GM19395 (cell line): ENCODE data around the gene CYP4F11.
"Not testable (repeated sequence)": the region's sequence is repeated elsewhere in the genome, so short reads cannot be mapped to it uniquely, and the experiment has no call there.

Experiments
- ATAC-seq: cut with Tn5 transposase; IDR thresholded peaks from one replicate; pipeline ENCODE4 v1.9.1; 2021; ENCODE audit warnings: mild to moderate bottlenecking, moderate library complexity; ENCODE audit not compliant: unreplicated experiment

The CYP4F11 gene, protein sequence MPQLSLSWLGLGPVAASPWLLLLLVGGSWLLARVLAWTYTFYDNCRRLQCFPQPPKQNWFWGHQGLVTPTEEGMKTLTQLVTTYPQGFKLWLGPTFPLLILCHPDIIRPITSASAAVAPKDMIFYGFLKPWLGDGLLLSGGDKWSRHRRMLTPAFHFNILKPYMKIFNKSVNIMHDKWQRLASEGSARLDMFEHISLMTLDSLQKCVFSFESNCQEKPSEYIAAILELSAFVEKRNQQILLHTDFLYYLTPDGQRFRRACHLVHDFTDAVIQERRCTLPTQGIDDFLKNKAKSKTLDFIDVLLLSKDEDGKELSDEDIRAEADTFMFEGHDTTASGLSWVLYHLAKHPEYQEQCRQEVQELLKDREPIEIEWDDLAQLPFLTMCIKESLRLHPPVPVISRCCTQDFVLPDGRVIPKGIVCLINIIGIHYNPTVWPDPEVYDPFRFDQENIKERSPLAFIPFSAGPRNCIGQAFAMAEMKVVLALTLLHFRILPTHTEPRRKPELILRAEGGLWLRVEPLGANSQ

DNA sequence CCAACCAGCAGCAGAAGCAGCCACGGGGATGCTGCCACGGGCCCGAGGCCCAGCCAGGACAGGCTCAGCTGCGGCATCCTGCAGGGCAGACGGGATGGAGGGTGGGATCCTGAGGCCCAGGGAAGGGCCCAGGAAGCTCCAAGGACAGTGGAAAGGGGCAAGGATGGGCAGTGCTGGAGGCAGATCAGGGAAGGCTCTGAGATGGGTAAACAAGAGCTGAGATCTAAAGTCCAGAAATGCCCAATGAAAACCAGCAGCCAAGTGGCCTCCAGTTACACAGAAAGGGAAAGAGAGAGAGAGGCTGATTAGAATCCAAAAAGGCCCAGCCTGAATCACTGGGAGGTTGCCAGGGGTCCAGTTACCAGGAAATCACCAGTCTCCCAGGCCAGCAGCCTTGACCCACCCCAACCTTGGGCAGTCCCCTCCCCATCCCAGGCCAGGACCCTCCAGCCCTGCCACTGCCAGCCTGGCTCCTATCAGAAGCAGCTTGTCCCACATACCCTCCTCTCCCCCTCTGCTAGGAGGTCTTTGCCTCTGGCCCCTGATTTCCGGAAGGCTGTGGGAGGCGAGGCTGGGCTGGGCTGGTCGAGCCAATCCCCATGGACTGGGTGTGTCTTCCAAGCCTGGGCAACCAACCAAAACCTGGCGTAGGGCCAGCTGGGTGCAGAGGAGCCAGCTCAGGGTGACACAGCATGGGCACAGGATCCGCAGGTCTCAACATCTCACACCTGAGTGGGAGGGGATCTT lies at the start of gene CYP4F11:
Gene CYP4F11, minus strand, starts transcription at position 198 of the 747 bp plus-strand sequence. Its CDS starts 121 bp downstream, at position 77.
- no peak for ATAC-seq

DNA sequence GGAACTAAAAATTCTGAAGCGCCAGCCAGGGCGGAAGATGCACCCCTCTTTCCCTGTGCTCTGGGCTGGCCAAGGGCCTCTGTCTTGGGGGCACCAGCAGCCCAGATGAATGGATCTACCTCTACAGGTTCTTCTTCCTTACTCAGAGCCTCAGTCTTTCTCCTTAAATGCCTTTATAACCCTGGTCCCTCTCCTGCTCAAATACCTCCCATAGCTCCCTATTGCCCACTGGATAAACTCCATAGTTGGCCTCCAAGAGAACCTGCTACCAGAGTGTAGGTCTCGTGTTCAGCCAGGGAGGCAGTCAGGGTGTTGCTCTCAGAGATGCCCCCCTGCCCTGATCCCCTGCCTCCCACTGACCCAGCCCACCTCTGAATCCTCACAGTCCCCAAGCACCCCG lies 45.0 kb upstream of the CYP4F11 start:
- ATAC-seq = no peak

DNA sequence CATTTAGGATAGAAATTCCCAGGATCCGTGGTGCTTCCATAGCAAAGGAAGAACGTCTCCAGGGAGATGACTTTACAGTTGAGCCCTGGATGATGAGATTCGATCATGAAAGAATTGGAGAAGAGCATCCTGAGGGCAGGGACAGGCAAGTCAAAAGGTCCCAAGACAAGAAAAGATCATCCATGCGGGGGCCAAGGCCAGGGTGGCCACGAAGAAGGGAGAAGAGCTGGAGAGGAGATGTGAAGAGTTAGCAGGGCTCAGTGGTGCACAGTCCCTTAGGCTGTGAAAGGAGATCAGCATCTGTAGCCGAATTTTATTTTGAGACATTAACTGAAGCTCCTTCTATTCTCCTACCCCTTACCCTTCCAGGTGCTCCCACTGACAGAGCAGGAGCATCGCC lies 43.4 kb upstream of the CYP4F11 start:
- no peak for ATAC-seq

DNA sequence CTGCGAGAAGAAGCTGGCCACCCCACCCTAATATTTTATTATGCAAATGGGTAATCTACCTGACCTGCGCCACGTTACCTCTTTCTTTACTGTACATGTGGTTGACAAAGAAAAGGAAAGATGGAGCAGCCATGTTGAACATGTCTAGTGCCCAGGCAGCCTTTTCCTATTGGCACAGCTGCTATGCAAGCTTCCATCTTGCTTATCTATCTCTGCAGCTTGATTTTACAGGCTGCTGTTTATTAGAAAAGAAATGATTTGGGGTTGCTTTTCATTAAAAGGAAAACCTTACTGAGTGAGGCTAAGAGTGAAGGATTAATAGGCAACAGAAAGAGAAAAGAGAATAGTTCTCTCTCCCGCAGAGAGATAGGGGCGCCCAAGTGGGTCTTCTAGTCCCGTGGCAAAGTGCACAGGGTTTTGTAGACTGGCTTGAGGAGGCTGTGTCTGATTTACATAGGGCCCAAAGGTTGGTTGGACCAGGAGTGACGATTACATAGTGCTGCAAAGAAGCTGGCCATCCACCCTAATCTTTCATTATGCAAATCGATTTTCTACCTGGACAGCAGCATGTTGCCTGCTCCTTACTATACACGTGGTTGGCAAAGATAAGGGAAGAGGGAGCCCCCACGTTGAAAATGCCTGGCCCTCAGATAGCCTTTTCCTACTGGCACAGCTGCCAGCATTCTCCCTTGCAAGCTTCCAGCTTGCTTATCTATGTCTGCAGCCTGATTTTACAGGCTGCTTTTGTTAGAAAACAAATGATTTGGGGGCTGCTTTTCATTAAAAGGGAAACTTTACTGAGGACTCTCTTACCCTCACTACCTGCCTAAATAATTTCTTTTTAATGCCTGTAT lies 42.7 kb upstream of the CYP4F11 start:
- no peak for ATAC-seq

DNA sequence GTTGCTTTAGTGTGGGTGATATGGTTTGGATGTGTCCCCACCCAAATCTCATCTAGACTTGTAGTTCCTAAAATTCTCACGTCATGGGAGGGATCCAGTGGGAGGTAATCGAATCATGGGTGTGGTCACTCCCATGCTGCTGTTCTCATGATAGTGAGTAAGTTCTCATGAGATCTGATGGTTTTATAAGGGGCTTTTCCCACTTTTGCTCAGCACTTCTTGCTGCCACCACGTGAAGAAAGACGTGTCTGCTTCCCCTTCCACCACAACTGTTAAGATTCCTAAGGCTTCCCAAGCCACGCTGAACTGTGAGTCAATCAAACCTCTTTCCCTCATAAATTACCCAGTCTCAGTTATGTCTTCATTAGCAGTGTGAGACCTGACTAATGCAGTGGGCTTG lies 40.5 kb upstream of the CYP4F11 start:
- no peak for ATAC-seq

DNA sequence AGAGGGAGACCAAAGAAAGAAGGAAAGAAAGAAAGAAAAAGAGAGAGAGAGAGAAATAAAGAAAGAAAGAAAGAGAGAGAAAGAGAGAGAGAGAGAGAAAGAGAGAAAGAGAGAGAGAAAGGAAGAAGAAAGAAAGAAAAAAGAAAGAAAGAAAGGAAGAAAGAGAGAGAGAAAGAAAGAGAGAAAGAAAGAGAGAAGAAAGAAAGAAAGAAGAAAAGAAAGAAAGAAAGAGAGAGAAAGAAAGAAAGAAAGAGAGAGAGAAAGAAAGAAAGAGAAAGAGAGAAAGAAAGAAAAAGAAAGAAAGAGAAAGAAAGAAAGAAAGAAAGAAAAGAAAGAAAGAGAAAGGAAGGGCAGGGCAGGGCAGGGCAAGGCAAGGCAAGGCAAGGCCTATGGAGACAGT lies 37.7 kb upstream of the CYP4F11 start:
- not testable (repeated sequence) for ATAC-seq

DNA sequence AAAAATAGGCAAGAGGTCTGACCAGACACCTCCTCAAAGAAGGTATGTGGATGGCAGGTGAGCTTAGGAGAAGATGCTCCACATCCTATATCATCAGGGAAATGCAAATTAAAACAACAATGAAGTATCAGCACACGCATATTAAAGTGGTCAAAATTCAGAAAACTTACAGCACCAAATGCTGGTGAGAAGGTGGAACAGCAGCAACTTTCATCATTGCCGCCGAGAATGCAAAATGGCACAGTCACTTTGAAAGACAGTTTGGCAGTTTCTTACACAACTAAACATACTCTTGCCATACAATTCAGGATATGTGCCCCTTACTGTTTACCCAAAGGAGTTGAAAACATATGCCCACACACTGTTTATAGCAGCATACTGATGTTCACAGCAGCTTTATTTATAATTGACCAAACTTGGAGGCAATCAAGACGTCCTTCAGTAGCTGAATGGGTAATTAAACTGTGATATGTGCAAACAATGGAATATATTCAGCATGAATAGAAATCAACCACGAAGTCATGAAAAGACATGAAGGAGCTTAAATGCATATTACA lies 37.0 kb upstream of the CYP4F11 start:
- no peak for ATAC-seq

DNA sequence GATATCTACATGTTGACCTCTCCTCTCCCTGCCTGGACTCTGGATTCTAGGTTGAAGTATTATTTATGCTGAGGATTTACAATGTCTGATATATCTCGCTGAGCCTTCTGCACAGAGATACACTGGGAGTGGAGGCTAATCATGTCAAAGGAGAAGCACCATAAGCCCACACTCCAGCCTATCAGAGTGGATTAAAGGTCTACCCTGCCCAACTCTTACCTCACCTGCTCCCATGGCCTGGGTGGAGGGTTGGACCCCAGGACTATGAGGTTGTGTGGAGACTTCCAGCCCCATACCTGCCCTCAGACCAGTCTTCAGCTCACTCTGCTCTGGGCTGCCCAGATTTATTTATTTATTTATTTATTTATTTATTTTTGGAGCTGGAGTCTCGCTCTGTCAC lies 29.9 kb upstream of the CYP4F11 start:
- no peak for ATAC-seq

DNA sequence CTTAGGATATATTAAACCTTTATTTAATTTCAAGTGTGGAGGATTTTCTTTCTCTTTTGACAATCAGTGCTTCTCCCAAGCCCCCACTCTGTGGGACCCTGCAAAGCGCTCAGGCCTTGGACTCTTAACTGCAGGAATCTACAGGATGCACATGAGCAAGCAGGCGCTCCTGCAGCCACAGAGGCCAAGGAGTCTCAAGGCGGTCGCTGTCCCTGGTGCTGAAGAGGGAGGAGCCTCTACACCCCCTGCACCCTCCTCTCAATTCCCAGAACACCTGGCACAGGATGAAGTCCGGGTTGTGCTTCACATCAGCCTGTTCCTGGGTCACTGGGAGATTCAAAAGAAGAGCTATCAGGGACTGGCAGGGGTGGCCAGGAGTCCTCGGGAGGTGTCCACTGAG lies 28.0 kb upstream of the CYP4F11 start:
- no peak for ATAC-seq

DNA sequence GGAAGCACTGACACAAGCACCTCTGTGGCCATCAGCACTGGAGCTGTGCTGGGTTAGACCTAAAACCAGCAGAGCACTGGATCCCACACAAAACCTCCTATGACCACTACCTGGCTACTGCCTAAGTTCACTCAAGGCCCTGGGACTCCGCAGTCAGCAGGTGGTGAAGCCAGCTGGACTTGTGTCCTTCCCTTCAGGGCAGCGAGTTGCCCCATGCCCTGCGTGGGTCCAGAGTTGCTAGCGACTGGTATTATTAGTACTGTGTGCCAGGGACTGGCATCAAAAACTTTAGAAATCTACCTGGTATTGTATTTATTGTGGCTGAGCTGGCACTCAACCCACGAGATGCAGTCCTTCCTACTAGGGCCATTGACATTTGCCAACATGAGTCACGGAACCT lies 20.5 kb upstream of the CYP4F11 start:
- ATAC-seq = no peak

DNA sequence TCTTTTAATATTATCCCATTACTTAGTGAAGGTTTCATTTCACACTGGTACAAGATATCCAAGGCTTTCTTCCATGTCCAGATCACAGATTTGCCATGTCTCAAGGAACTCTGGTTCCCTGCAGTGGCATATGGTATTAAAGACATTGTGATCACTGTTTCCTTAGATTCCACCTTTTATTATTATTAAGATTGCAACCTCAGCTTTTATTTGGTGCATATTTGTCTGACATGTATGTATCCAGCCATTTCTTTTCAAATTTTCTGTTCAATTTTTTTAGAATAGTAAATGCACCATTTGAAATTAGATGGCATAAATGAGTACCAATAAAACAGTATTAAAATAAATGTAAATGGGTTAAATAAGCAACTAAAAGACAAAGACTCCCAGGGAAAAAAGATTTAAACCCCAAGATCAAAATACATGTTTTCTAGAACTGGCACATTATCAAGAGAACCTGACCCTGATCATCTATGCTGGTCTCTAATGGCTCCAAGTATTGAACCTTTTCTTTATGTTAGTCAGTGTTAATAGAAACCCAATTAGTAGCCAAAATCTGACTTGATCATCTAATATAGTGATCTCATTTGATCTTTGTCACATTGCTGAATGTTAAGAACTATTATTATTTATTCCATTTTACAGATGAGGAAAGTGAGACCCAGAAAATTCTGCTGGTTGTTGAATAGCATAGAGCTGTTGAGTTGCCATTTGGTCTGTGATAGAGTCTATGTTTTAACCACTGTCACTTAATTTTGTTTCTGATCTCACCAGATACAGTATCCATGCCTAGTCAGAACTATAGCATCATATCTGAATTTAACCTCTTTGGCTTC lies 14.1 kb upstream of the CYP4F11 start, which contains the start of gene OR10H4:
Gene OR10H4, plus strand, starts transcription at position 786 of the 836 bp plus-strand sequence. Its CDS starts 0 bp downstream, at position 786.
- ATAC-seq = no peak

DNA sequence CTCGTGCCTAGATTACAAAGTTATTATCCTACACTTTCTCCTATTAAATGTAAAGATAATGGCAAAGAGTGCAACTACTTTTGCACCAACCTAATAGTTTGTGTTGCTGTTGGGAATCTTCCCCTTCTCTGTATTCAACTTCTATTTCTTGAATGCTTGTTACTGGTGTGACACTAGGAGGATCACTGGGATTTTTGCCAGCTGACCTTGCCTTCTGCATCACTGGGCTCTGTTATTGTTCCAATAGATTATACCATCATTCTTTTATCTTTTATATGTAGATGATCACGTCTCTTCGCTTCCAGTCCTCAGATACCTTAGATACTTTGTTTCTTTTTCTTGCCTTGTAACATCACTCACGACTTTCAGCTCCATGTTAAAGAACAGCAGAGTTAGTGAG lies 11.0 kb upstream of the CYP4F11 start:
- no peak for ATAC-seq

DNA sequence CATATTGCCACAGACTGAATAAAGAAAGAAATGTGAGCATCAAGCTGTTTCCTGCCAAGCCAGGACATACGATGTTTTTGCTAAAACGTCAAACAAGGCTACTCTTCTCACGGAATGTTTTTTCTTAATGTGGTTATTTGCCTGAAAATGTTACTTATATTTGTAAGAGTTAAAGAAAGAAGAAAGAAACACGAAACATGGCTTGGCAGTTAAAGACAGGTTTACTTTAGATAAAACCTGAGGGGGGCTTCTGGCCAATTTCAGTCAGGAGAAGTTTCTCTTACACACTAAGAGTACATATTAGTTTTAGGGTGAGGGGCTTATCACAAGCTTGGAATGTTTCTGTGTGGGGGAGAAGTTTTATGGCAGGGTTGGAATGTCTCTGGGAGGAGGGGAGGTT lies 10.1 kb upstream of the CYP4F11 start:
- no peak for ATAC-seq

DNA sequence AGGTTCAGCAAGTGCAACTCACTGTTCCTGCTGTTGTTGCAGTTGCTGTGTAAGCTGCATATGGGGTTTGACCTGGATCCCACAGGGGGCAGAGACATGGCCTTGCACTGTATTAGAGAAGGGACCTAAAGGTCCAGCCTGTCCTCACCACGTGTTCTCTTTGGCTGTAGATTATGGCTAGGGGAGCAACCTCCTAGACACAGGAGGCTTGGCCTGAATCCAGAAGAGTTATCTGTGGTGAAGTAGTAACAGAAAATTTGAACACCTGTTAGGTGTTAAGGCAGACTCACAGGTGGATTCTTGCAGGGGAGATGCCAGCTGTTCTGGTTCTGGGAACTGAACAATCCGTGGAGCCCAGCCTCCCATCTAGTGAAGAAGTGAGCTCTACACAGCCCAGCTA lies 3.4 kb upstream of the CYP4F11 start:
- ATAC-seq = no peak

DNA sequence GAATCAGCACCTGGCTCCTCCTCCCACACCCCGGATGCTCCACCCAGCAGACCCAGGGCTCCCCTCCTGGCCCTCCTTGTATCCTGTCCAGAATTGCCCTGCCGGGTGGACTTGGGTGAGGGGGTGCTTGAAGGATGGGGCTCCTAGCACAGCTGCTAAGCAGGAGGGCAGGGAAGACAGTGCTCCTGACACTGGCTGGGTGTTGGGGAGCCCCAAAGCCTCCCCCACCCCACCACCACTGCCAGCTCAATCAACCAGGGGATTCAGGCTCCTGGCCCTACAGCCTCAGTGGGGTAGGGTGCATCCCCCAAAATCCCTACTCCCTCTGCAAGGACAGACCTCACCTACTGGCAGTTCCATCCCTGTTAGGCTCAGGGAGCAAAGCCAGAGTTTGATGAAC lies 2.6 kb upstream of the CYP4F11 start:
- ATAC-seq = no peak

DNA sequence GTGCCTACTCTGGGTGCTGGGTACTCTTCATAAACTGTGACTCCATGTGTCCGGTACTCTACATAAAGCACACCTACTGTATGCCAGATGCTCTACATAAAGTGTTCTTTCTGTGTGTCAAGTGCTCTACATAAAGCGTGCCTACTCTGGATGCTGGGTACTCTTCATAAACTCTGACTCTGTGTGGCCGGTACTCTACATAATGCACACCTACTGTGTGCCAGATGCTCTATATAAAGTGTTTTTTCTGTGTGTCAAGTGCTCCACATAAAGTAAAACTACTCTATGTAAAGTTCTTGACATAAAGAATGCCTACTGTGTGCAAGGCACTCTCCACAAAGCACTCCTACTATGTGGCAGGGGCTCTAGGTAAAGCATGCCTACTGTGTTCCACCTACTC lies 1.8 kb upstream of the CYP4F11 start:
- no peak for ATAC-seq

DNA sequence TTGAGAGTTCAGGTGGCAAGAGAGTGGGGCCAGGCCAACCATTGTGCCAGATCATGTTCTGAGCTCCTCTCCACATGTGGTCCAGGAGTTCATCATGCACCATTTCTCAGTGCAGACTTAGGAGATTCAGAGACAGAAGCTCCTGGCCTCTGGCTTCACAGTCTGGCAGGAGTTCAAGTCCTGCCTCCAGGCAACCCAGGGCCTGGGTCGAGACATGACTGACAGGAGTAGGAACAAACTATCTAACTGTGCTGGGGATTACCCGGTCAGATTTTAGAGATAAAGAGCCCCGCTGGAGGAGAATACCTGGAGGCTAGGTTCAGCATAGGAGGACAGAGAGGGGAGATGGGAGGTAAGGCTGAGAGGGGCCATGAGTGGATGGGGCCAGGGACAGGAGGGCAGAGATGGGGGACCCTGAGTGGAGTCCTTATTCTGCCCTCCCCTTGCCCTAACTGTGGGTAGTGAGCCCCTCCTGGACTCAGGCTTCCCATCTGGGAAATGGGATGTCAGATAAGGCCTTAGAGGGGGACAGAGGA lies 906 bp upstream of the CYP4F11 start:
- no peak for ATAC-seq

DNA sequence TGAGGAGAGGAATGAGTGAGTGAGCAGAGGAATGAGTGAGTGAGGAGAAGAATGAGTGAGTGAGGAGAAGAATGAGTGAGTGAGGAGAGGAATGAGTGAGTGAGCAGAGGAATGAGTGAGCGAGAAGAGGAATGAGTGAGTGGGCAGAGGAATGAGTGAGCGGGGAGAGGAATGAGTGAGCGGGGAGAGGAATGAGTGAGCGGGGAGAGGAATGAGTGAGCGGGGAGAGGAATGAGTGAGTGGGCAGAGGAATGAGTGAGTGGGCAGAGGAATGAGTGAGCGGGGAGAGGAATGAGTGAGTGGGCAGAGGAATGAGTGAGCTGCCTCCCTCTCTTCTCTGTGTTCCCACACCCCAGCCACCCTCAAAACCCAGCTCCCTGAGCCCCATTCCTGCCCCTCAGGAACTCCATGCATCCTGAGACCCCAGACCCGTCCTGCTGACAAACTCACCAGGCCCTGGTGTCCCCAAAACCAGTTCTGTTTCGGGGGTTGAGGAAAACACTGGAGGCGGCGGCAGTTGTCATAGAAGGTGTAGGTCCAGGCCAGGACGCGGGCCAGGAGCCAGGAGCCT lies 483 bp downstream of the CYP4F11 start:
- ATAC-seq = not testable (repeated sequence)

DNA sequence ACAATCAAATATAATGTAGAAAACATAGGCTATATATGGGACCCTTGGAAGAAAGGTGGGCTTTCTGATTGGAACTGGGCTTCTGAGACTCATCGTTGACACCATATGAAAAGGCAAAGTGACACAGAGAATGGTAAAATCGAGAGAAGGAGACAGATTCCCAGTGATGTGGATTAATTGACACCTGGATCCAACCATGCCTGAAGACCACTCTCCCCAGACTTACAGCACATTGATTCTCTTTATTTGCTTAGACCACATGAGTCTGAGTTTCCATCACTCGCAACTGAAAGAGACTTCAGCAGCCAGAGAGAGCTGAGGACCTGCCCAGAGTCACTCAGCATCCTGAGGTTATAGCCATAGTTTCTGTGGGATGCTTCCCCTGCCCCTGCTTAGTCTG lies 6.0 kb downstream of the CYP4F11 start:
- ATAC-seq = no peak
